ENCODE measurements around the gene ZNF598. TPM values are rescaled to one million over a fixed set of nuclear protein-coding genes. Genes with fewer than 3 reads are reported as not detected.

ZNF598 gene
- total and polyA plus RNA-seq, 2 of the 13 experiments (the other 11 are each of a cell fraction or from before 2014, with no cell fraction given) = 13.5 to 14.2 TPM

DNA sequence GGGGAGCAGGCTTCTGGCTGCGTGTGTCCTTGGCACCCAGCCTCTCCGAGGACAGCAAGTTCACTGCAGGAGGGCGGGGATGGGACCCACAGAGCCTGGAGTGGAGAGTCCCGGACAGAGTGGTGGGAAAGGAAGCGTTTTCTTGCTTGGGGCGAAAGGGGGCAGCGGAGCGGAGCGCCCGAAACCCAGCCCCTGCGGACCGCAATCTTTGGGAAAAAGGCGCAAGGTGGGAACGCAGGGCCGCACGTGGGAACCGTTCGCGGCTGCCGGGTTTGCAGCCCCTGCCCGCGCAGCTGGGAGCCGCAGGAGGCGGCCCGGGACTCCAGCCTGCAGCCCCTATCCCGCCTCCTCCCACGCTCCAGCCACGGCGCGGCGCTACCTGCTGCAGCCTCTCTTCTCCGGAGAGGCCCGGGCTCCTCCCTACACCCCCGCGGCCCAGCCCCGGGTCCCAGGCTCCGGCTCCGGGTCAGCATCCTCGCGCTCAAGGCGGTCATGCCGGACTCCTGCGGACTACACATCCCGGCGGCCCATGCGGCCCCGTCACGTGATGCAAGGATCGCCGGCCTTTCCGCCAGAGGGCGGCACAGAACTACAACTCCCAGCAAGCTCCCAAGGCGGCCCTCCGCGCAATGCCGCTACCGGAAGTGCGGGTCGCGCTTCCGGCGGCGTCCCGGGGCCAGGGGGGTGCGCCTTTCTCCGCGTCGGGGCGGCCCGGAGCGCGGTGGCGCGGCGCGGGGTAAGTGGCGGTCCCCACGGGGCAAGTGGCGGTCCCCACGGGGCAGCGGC is 37.9 kb upstream of the ZNF598 start, which contains the start of the genes NTHL1 and TSC2 (continued):
- no peak; the same call in 1 of the 2 replicates for TF ChIP-seq GFI1 (CRISPR knock-in tag; IDR thresholded peaks at IDR 0.05; ENCODE audit: borderline replicate concordance)
- no peak for TF ChIP-seq KMT2A (CRISPR knock-in tag; IDR thresholded peaks at IDR 0.05)
- TF ChIP-seq, protein P1, sequence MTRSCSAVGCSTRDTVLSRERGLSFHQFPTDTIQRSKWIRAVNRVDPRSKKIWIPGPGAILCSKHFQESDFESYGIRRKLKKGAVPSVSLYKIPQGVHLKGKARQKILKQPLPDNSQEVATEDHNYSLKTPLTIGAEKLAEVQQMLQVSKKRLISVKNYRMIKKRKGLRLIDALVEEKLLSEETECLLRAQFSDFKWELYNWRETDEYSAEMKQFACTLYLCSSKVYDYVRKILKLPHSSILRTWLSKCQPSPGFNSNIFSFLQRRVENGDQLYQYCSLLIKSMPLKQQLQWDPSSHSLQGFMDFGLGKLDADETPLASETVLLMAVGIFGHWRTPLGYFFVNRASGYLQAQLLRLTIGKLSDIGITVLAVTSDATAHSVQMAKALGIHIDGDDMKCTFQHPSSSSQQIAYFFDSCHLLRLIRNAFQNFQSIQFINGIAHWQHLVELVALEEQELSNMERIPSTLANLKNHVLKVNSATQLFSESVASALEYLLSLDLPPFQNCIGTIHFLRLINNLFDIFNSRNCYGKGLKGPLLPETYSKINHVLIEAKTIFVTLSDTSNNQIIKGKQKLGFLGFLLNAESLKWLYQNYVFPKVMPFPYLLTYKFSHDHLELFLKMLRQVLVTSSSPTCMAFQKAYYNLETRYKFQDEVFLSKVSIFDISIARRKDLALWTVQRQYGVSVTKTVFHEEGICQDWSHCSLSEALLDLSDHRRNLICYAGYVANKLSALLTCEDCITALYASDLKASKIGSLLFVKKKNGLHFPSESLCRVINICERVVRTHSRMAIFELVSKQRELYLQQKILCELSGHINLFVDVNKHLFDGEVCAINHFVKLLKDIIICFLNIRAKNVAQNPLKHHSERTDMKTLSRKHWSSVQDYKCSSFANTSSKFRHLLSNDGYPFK (CRISPR knock-in tag; IDR thresholded peaks at IDR 0.05; ENCODE audit: borderline replicate concordance) = no peak; the same call in 1 of the 2 replicates
- TF ChIP-seq SETDB1 (CRISPR knock-in tag; IDR thresholded peaks at IDR 0.05; ENCODE audit: borderline replicate concordance) = no peak
- TF ChIP-seq ZSCAN25 (CRISPR knock-in tag; IDR thresholded peaks at IDR 0.05) = peak; percentile 19; the same call in 1 of the 2 replicates
- TF ChIP-seq AKAP8 (CRISPR knock-in tag; IDR thresholded peaks at IDR 0.05) = no peak; the same call in 1 of the 2 replicates
- TF ChIP-seq, protein P2, sequence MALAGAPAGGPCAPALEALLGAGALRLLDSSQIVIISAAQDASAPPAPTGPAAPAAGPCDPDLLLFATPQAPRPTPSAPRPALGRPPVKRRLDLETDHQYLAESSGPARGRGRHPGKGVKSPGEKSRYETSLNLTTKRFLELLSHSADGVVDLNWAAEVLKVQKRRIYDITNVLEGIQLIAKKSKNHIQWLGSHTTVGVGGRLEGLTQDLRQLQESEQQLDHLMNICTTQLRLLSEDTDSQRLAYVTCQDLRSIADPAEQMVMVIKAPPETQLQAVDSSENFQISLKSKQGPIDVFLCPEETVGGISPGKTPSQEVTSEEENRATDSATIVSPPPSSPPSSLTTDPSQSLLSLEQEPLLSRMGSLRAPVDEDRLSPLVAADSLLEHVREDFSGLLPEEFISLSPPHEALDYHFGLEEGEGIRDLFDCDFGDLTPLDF (CRISPR knock-in tag; IDR thresholded peaks at IDR 0.05) = 0 out of 2 replicates have a peak, but pooled peaks have one; percentile 72
- no peak for TF ChIP-seq SKI (IDR thresholded peaks at IDR 0.05; ENCODE audit: partially characterized antibody)
- TF ChIP-seq BRCA1 (CRISPR knock-in tag; IDR thresholded peaks at IDR 0.05) = no peak
- TF ChIP-seq MED13 (CRISPR knock-in tag; IDR thresholded peaks at IDR 0.05) = no peak
- no peak for TF ChIP-seq SMAD9 (CRISPR knock-in tag; IDR thresholded peaks at IDR 0.05)
- no peak for TF ChIP-seq ATRX (CRISPR knock-in tag; IDR thresholded peaks at IDR 0.05; ENCODE audit: borderline replicate concordance)
- 0 out of 2 replicates have a peak, but pooled peaks have one; percentile 39 for TF ChIP-seq ZZZ3 (CRISPR knock-in tag; IDR thresholded peaks at IDR 0.05; ENCODE audit: borderline replicate concordance)
- no peak for TF ChIP-seq ZNF768 (CRISPR knock-in tag; IDR thresholded peaks at IDR 0.05)
- TF ChIP-seq, protein P3, sequence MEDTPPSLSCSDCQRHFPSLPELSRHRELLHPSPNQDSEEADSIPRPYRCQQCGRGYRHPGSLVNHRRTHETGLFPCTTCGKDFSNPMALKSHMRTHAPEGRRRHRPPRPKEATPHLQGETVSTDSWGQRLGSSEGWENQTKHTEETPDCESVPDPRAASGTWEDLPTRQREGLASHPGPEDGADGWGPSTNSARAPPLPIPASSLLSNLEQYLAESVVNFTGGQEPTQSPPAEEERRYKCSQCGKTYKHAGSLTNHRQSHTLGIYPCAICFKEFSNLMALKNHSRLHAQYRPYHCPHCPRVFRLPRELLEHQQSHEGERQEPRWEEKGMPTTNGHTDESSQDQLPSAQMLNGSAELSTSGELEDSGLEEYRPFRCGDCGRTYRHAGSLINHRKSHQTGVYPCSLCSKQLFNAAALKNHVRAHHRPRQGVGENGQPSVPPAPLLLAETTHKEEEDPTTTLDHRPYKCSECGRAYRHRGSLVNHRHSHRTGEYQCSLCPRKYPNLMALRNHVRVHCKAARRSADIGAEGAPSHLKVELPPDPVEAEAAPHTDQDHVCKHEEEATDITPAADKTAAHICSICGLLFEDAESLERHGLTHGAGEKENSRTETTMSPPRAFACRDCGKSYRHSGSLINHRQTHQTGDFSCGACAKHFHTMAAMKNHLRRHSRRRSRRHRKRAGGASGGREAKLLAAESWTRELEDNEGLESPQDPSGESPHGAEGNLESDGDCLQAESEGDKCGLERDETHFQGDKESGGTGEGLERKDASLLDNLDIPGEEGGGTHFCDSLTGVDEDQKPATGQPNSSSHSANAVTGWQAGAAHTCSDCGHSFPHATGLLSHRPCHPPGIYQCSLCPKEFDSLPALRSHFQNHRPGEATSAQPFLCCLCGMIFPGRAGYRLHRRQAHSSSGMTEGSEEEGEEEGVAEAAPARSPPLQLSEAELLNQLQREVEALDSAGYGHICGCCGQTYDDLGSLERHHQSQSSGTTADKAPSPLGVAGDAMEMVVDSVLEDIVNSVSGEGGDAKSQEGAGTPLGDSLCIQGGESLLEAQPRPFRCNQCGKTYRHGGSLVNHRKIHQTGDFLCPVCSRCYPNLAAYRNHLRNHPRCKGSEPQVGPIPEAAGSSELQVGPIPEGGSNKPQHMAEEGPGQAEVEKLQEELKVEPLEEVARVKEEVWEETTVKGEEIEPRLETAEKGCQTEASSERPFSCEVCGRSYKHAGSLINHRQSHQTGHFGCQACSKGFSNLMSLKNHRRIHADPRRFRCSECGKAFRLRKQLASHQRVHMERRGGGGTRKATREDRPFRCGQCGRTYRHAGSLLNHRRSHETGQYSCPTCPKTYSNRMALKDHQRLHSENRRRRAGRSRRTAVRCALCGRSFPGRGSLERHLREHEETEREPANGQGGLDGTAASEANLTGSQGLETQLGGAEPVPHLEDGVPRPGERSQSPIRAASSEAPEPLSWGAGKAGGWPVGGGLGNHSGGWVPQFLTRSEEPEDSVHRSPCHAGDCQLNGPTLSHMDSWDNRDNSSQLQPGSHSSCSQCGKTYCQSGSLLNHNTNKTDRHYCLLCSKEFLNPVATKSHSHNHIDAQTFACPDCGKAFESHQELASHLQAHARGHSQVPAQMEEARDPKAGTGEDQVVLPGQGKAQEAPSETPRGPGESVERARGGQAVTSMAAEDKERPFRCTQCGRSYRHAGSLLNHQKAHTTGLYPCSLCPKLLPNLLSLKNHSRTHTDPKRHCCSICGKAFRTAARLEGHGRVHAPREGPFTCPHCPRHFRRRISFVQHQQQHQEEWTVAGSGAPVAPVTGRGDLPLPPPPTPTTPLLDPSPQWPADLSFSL (CRISPR knock-in tag; IDR thresholded peaks at IDR 0.05) = peak; percentile 55; the same call in 1 of the 2 replicates
- peak; percentile 74; the same call in 1 of the 2 replicates for TF ChIP-seq KDM2A (CRISPR knock-in tag; IDR thresholded peaks at IDR 0.05; ENCODE audit: borderline replicate concordance, low read depth)
- TF ChIP-seq, protein P4, sequence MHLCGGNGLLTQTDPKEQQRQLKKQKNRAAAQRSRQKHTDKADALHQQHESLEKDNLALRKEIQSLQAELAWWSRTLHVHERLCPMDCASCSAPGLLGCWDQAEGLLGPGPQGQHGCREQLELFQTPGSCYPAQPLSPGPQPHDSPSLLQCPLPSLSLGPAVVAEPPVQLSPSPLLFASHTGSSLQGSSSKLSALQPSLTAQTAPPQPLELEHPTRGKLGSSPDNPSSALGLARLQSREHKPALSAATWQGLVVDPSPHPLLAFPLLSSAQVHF (CRISPR knock-in tag; IDR thresholded peaks at IDR 0.05) = 0 out of 2 replicates have a peak, but pooled peaks have one; percentile 51

Measured in HepG2 (cell line).